Fibroblast of pulmonary artery (primary cell): ENCODE results near the gene SLIT1.

Experiments used
- DNase-seq: peaks from one replicate; pipeline ENCODE4 v3.0.0-alpha.2; 2010; ENCODE audit warnings: low read depth
- H3K4me3 ChIP-seq: replicated peaks from 2 replicates; pipeline ENCODE4 v1.5.1; 2011; ENCODE audit warnings: low read depth, mild to moderate bottlenecking, control low read depth, low read length, moderate library complexity
- CTCF ChIP-seq: IDR thresholded peaks from 2 replicates; pipeline ENCODE4 v1.5.1; 2011; ENCODE audit warnings: mild to moderate bottlenecking, control low read depth, low read length, inconsistent platforms; ENCODE audit errors: missing control alignments

Gene SLIT1

GRCh38 chr10:97003804-97004201 lies 182.0 kb downstream of the SLIT1 start:
- TF ChIP-seq CTCF = no peak
- no peak for DNase-seq
- no peak overlapping the region for H3K4me3 ChIP-seq

DNA sequence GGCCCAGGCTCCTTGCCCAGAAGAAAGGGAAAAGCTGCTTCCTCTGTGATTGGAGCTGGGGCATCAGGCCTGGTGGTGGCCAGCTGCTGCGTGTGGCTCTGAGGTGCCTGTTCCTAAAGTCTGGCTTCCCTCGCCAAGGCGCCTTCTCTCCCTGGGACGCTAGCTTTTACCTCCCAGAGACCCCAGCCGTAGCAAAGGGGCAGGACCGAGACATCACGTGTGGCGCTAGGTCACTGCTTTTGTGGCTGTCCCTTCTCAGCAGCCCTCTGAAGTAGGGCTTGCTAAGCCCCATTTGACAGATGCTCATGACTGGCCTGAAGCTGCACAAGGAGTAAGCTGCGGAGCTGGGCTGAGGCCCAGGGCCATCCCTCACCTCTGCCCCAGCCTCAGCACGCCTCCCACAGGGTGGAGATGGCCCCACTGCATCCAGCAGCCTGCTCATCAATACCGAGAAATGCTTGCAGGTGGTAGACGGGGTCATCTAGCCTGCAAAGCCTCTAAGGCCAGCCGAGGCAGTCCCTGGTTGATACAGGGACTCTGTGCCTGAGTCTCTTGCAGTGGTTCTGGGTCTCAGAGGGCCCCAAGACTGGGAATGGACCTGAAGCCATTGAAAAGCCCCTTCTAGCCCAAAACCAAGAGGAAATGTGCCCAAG lies 182.5 kb downstream of the SLIT1 start:
- no peak for TF ChIP-seq CTCF
- H3K4me3 ChIP-seq = no peak overlapping the region
- DNase-seq = no peak

GRCh38 chr10:97002670-97003069 lies 183.1 kb downstream of the SLIT1 start:
- no peak for DNase-seq
- TF ChIP-seq CTCF = no peak

DNA sequence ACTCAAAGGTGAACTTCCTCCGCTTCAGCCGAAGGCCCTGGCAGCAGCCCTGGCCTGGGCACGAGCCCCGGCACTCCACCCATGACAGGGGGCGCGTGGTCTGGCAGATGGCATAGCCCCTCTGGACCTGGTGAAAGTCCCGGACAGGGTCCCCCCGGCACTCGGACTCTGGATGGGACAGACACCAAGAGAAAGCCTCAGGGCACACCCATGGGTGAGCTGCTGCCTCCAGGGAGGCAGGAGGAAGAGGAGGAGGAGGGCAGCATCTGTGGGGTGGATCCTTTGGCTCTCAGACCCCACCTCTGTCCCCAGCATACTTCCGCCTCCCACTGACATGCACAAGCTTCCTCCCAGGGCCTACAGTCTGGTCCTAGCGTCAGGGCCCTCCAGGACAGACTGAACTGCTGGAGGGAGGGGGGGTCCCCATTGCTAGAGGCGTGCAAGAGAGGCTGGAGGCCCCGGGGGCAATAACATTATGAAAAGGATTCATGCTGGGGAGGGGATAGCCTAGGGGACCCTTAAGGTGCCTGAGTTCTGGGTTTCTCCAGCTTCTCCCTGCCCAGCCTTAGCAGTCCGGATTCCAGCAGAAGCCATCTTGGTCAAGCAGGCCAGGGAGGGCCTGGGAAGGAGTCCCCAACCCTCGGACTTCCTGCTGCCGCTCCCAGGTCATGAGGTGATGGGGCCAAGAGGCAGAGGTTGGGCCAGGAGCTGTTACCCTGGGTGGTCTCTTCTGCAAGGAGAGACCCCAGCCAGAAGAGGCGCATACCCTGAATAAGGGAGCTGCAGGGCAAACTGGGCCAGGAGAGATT lies 184.4 kb downstream of the SLIT1 start:
- H3K4me3 ChIP-seq = no peak overlapping the region
- no peak for TF ChIP-seq CTCF
- DNase-seq = no peak

More at GRCh38 chr10:97002670-97003069, 183.1 kb downstream of the SLIT1 start:
- no peak overlapping the region for H3K4me3 ChIP-seq

DNA sequence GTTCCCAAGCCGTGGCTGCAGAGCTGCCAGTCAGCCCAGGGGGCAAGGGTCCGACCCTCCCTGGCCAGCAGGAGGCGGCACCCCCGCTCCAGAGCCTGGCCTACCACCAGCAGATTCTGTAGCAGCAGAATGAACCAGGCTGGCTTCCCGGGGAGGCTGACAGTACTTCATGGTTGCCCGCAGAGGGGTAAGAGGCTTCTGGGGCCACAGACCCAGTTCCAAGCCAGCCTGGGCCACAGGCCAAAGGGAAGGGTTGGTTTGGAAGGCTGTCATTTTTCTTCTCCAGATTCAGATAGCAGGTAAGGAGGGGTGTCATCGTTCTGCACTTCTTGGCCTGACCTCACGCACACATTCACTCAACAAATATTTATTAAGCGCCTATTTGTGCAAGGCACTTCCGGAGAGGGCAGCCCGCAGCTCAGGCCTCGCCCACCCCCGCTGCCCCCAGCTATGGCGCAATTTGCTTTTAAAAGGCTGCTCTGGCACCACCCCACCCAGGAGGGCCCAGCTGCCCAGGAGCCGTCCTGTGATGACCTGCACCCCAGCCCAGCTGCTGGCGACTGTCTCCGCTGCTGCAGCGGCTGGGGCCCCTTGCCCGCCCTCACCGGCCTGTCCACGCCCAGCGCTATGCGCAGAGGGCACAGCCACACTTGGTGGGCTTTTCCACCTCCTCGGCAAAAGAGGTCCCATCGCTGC lies 185.1 kb downstream of the SLIT1 start:
- DNase-seq = no peak
- no peak for TF ChIP-seq CTCF
- H3K4me3 ChIP-seq = no peak overlapping the region

DNA sequence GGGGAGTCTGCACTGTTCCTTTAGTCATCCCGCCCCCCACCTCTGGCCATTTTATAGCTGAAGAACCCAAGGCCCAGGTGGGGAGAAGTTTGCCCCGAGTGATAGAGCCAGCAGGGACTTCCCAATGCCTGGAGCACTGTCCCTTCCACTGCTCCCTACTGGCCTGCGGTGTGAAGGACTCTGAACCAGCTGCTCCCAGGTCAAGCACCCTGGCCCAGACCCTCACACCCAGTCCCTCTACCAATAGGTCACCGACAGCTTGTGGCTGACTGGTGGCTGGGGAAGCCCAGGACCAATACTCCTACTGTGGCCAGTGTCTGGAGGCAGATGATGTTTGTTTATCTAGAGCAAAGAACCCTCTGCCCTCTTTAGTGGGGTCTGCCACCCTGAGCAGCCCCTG lies 185.8 kb downstream of the SLIT1 start:
- H3K4me3 ChIP-seq = no peak overlapping the region
- no peak for DNase-seq
- TF ChIP-seq CTCF = no peak
